Psoas muscle (tissue), 8 donors: ENCODE data around the gene CYP2R1. TPM values are rescaled to one million over a fixed set of nuclear protein-coding genes. Genes with fewer than 3 reads are reported as not detected.

Experiments
- ATAC-seq, 4 donors: fragments of 200-7000 bp; cut with Tn5 transposase; one replicate each; pipeline ENCODE4 v1.9.1; 2020; ENCODE audit warnings: moderate library complexity in 3 of 4, mild to moderate bottlenecking in 2 of 4
- DNase-seq, 2 donors: peaks; one replicate each; pipeline ENCODE4 v3.0.0-alpha.2; 2020
- H3K27ac ChIP-seq: fragments of 200-600 bp; one replicate; pipeline ENCODE4 v1.8.0; 2022
- H3K27me3 ChIP-seq, 3 donors: fragments of 200-600 bp in 1 of 3; one replicate each; pipeline versions ENCODE4 v1.6.1 to v1.8.0; 2013 to 2022; ENCODE audit warnings: low read length in 2 of 3, mild to moderate bottlenecking in 2 of 3, moderate library complexity in 1 of 3; ENCODE audit not compliant: insufficient read depth in 3 of 3
- H3K36me3 ChIP-seq, 2 donors: fragments of 200-600 bp in 1 of 2; one replicate each; pipeline versions ENCODE4 v1.6.1 to v1.8.0; 2013 to 2022; ENCODE audit warnings: low read depth in 1 of 2, mild to moderate bottlenecking in 1 of 2, moderate library complexity in 1 of 2; ENCODE audit not compliant: insufficient read depth in 1 of 2
- H3K4me1 ChIP-seq: fragments of 200-600 bp; one replicate; pipeline ENCODE4 v1.8.0; 2022
- H3K4me3 ChIP-seq: fragments of 200-600 bp; one replicate; pipeline ENCODE4 v1.8.0; 2022; ENCODE audit warnings: mild to moderate bottlenecking
- H3K9me3 ChIP-seq: fragments of 200-600 bp; one replicate; pipeline ENCODE4 v1.8.0; 2022
- CTCF ChIP-seq: fragments of 200-600 bp; IDR thresholded peaks from one replicate; pipeline ENCODE4 v1.8.0; 2022; ENCODE audit warnings: antibody characterized with exemption
- WGBS, 3 donors: extraction: QIAGEN DNeasy Blood & Tissue Kit; methylation state at CpG; one replicate each; pipeline versions ENCODE4 v1.1.6 to v1.1.7; 2013; 5-methylcytosine and 5-hydroxymethylcytosine counted together
- intact Hi-C, 2 donors: fragments of 100-400 bp; cut with DNase I; formaldehyde crosslinking; loops; one replicate each; pipeline versions ENCODE4 v1.11.0 to v1.14.2; 2022
- polyA plus RNA-seq, 3 donors: library from polyadenylated mRNA; stranded (reverse); fragments of 200-250 nt; gene quantifications; one replicate each; pipeline ENCODE4 v1.2.3, GENCODE V29; 2013
- total RNA-seq, 4 donors: library from RNA; stranded (reverse); fragmentation: NEBNext Ultra II Directional in 2 of 4; extraction: Animal tissue kit (Norgen Biotek cat#: 25700) in 2 of 4; gene quantifications; one replicate each; pipeline versions ENCODE4 v1.2.1 to v1.2.4, GENCODE V29; 2021 to 2023
- donor health status: healthy with polysubstance abuse.
- donor health status: DM: no; HTN: no; CAD: no; lungs with moderate emphysema.
- donor health status: Bipolar disorder and iron deficiency.
- donor health status: healthy.
- donor health status: DM: yes; HTN: yes; CAD: no.
- donor health status: DM: no; HTN: no; CAD: no.
- donor health status: DM: no; HTN: no; CAD: no.
- donor health status: DM: yes; HTN: yes; CAD: no.

Gene CYP2R1
- total and polyA plus RNA-seq, 7 donors = 3.1 to 12.6 (median 6.7) TPM

GRCh38 chr11:14860511-14860910 is 31.5 kb downstream of the CYP2R1 start:
- TF ChIP-seq CTCF = no peak
- WGBS, 3 donors = 86 to 90% (median 88%) methylated on average over 2 of the region's 2 CpGs
- H3K27me3 ChIP-seq = no peaks in the 10 kb centered on the region

GRCh38 chr11:14858404-14858803 is 33.6 kb downstream of the CYP2R1 start:
- Histone ChIP-seq H3K4me1 (no peaks in the 10 kb centered on the region), H3K9me3 (no peaks in the 10 kb centered on the region), H3K4me3 (no peak overlapping the region), H3K27me3 (no peaks in the 10 kb centered on the region), H3K27ac (no peak overlapping the region), H3K36me3 (no peaks in the 10 kb centered on the region)
- intact Hi-C loops = no loop called here
- no peak for ATAC-seq
- DNase-seq = no peak
- WGBS, 3 donors = 71 to 83% (median 81%) methylated on average over 1 of the region's 1 CpG
- no peak for TF ChIP-seq CTCF

More at GRCh38 chr11:14860511-14860910, 31.5 kb downstream of the CYP2R1 start:
- no peak for ATAC-seq
- Histone ChIP-seq H3K4me3 (no peak overlapping the region), H3K27ac (no peak overlapping the region), H3K36me3 (no peaks in the 10 kb centered on the region), H3K9me3 (no peaks in the 10 kb centered on the region), H3K4me1 (no peaks in the 10 kb centered on the region)
- intact Hi-C loops = no loop called here
- DNase-seq = no peak

- intact Hi-C loops = no loop called here
- Histone ChIP-seq H3K4me3 (no peak overlapping the region), H3K27me3 (no peaks in the 10 kb centered on the region), H3K4me1 (no peaks in the 10 kb centered on the region), H3K9me3 (no peaks in the 10 kb centered on the region), H3K27ac (no peak overlapping the region), H3K36me3 (no peaks in the 10 kb centered on the region)
- no peak for DNase-seq
- 86 to 89% (median 89%) methylated on average over 3 of the region's 3 CpGs for WGBS, 3 donors
- TF ChIP-seq CTCF = no peak
- ATAC-seq = no peak
These were observed 34.4 kb downstream of the CYP2R1 start for GRCh38 chr11:14857621-14858020.

DNA sequence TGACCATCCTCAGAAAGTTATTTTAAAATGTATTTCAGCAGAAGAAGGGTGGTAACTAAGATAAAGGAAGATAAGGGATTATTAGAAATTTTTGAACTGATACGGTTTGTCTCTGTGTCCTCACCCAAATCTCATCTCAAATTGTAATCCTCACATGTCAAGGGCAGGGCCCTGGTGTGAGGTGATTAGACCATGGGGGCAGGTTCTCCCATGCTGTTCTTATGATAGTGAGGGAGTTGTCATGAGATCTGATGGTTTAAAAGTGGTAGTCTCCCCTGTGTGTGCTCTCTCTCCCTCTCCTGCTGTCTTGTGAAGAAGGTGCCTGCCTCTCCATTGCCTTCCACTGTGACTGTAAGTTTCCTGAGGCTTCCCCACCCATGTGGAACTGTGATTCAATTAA is 36.1 kb downstream of the CYP2R1 start:
- no peaks in the 10 kb centered on the region for H3K4me1 ChIP-seq
- intact Hi-C loops = no loop called here
- ATAC-seq (no peak), DNase-seq (no peak)
- H3K4me3 ChIP-seq = no peak overlapping the region
- no peak overlapping the region for H3K27ac ChIP-seq
- H3K9me3 ChIP-seq = no peaks in the 10 kb centered on the region
- TF ChIP-seq CTCF = no peak
- no peaks in the 10 kb centered on the region for H3K36me3 ChIP-seq
- H3K27me3 ChIP-seq = no peaks in the 10 kb centered on the region
- 73 to 87% (median 77%) methylated on average over 1 of the region's 1 CpG for WGBS, 3 donors

GRCh38 chr11:14854057-14854456 is 38.0 kb downstream of the CYP2R1 start:
- Histone ChIP-seq H3K36me3 (no peaks in the 10 kb centered on the region), H3K9me3 (no peaks in the 10 kb centered on the region), H3K27ac (no peak overlapping the region), H3K4me3 (no peak overlapping the region), H3K27me3 (no peaks in the 10 kb centered on the region), H3K4me1 (no peaks in the 10 kb centered on the region)
- no peak for TF ChIP-seq CTCF
- intact Hi-C loops = no loop called here
- DNase-seq = no peak
- ATAC-seq = no peak
